ENCODE results near the gene TTC39B. TPM values are rescaled to one million over a fixed set of nuclear protein-coding genes. Genes with fewer than 3 reads are reported as not detected.

Gene TTC39B
- total RNA-seq, 1 donor from 2014 or later, result 6.6 TPM

DNA sequence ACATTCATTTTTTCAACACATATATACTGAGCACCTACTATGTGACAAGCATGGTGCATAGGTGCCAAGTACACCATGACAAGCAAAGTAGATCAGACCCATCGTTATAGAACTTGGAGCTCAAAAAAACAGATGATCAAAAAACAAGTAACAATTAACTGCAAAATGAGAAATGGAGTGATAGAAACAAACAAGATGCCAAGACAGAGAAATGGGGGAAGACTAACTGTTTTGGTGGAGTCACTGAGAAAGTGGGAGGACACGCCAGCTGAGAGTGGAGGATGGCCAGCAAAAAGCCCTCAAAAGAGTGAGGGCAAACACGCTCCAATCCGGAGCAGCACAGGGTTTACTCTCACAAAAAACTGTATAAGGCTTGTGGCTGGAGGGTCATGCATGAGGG, 50.6 kb downstream of the TTC39B start:
- no peaks in the 10 kb centered on the region for H3K27me3 Mint-ChIP-seq
- no peak overlapping the region for H3K27ac Mint-ChIP-seq
- no peaks in the 10 kb centered on the region for H3K9me3 Mint-ChIP-seq (ENCODE audit: low read depth)
- H3K4me1 Mint-ChIP-seq (ENCODE audit: low read depth), result no peaks in the 10 kb centered on the region
- H3K36me3 Mint-ChIP-seq (ENCODE audit: insufficient read depth), result no peaks in the 10 kb centered on the region
- TF ChIP-seq, protein P1, sequence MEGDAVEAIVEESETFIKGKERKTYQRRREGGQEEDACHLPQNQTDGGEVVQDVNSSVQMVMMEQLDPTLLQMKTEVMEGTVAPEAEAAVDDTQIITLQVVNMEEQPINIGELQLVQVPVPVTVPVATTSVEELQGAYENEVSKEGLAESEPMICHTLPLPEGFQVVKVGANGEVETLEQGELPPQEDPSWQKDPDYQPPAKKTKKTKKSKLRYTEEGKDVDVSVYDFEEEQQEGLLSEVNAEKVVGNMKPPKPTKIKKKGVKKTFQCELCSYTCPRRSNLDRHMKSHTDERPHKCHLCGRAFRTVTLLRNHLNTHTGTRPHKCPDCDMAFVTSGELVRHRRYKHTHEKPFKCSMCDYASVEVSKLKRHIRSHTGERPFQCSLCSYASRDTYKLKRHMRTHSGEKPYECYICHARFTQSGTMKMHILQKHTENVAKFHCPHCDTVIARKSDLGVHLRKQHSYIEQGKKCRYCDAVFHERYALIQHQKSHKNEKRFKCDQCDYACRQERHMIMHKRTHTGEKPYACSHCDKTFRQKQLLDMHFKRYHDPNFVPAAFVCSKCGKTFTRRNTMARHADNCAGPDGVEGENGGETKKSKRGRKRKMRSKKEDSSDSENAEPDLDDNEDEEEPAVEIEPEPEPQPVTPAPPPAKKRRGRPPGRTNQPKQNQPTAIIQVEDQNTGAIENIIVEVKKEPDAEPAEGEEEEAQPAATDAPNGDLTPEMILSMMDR (IDR thresholded peaks at IDR 0.05; ENCODE audit: unreplicated experiment), result no peak
- H3K4me3 Mint-ChIP-seq (ENCODE audit: low read depth), result no peak overlapping the region
- no peak for DNase-seq (ENCODE audit: low spot score, unreplicated experiment)

DNA sequence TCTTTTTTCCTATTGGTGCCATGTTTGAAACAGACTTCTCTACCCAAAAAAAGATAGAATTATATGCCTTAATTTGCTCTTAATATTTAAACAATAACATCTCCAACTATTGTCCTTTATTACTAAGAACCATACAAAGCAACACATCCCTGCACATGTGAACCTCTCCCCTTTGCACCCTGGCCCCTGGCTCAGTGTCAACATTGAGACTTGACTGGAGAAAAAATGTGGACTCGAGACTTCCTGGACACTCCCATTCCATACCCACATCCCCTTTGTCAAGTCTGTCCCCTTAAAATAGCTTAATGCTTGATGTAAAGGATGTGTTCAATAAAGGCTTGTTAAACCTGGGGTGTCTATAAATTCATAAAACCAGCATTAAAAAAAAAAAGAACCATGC, 53.2 kb downstream of the TTC39B start:
- no peaks in the 10 kb centered on the region for H3K27me3 Mint-ChIP-seq
- H3K4me1 Mint-ChIP-seq (ENCODE audit: low read depth), result no peaks in the 10 kb centered on the region
- no peak overlapping the region for H3K4me3 Mint-ChIP-seq (ENCODE audit: low read depth)
- H3K9me3 Mint-ChIP-seq (ENCODE audit: low read depth), result no peaks in the 10 kb centered on the region
- TF ChIP-seq, protein P1 (IDR thresholded peaks at IDR 0.05; ENCODE audit: unreplicated experiment), result no peak
- H3K27ac Mint-ChIP-seq, result no peak overlapping the region
- no peak for DNase-seq (ENCODE audit: low spot score, unreplicated experiment)
- no peaks in the 10 kb centered on the region for H3K36me3 Mint-ChIP-seq (ENCODE audit: insufficient read depth)

DNA sequence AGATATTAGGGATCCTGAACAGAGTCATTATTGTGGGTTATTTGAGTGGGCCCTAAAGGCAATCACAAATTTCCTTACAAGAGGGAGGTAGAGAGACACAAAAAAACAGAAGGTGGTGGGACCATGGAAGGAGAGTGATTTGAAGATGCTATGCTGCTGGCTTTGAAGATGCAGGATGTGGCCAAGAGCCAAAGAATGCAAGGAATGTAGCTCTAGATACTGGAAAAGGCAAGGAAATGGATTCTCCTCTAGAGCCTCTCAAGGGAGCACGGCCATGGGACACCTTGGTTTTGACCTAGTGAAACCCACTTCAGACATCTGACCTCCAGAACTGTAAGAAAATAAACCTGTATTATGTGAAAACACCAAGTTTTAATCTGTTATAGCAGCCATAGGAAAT, 53.8 kb downstream of the TTC39B start:
- no peak for DNase-seq (ENCODE audit: low spot score, unreplicated experiment)
- Mint-ChIP-seq H3K9me3 (ENCODE audit: low read depth) (no peaks in the 10 kb centered on the region), H3K4me1 (ENCODE audit: low read depth) (no peaks in the 10 kb centered on the region), H3K27me3 (no peaks in the 10 kb centered on the region), H3K36me3 (ENCODE audit: insufficient read depth) (no peaks in the 10 kb centered on the region), H3K27ac (no peak overlapping the region), H3K4me3 (ENCODE audit: low read depth) (no peak overlapping the region)
- TF ChIP-seq, protein P1 (IDR thresholded peaks at IDR 0.05; ENCODE audit: unreplicated experiment), result no peak

DNA sequence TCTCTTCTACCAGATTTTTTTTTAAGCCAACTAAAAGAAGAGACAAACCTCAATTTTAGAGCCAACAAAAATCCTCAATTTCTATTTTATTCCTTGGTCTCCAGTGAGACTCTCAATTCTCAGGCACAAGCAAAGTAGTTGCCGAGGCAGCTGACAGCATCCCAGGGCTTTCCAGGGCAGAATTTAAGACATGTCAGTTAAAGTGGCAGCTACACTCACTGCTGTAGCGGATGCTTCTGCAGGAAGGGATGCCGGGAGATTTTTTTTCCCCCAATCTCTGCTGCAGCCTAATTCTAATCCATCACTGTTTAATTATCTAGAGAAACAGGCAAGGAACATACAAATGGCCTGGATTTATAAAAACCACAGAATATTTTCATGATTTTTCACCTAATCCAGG, 57.0 kb downstream of the TTC39B start:
- H3K4me1 Mint-ChIP-seq (ENCODE audit: low read depth), result no peaks in the 10 kb centered on the region
- no peaks in the 10 kb centered on the region for H3K27me3 Mint-ChIP-seq
- H3K27ac Mint-ChIP-seq, result no peak overlapping the region
- H3K4me3 Mint-ChIP-seq (ENCODE audit: low read depth), result no peak overlapping the region
- DNase-seq (ENCODE audit: low spot score, unreplicated experiment), result no peak
- no peaks in the 10 kb centered on the region for H3K36me3 Mint-ChIP-seq (ENCODE audit: insufficient read depth)
- no peaks in the 10 kb centered on the region for H3K9me3 Mint-ChIP-seq (ENCODE audit: low read depth)
- TF ChIP-seq, protein P1 (IDR thresholded peaks at IDR 0.05; ENCODE audit: unreplicated experiment), result no peak

DNA sequence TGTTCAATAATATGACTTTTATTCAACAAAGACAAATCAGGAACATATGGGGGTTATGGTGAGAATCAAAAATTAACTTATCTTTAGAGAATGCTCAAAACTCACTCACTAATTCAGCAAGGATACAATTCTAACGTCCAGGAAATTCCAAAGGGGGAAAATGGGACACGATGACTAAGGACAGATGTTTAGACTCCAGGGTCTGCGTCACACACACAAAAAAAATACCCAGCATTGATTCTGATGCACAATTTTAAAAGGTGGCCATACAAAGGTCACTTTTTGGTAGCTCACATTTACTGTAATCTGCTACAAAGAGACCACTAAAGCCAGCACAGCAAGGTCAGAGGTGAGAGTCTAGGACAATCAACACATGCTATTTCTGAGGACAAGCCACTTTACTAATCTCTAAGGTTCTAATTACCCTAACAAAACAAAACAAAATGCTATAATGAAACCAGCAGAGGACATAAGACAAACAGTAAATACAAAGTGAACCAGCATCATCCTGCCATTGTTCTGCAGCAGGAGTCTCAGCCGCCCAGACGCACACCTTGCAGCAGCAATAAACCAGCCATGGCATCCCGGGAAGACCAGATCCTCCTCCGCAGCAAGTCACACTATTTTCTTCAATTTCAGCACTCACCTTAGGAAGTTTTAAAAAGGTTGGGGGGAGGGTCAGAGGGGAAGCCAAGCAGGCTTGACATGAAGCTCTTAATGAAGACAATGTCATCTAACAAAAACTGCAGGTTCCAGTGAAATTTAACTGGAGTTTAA, 57.8 kb downstream of the TTC39B start:
- Mint-ChIP-seq H3K36me3 (ENCODE audit: insufficient read depth) (no peaks in the 10 kb centered on the region), H3K9me3 (ENCODE audit: low read depth) (no peaks in the 10 kb centered on the region), H3K27ac (no peak overlapping the region), H3K27me3 (no peaks in the 10 kb centered on the region), H3K4me3 (ENCODE audit: low read depth) (no peak overlapping the region), H3K4me1 (ENCODE audit: low read depth) (no peaks in the 10 kb centered on the region)
- DNase-seq (ENCODE audit: low spot score, unreplicated experiment), result no peak
- TF ChIP-seq, protein P1 (IDR thresholded peaks at IDR 0.05; ENCODE audit: unreplicated experiment), result no peak

Measured in progenitor cell of endocrine pancreas (in vitro differentiated cells).